Skeletal muscle tissue (tissue), 4 donors: Measurements from ENCODE around the gene CPNE2. TPM values are rescaled to one million over a fixed set of nuclear protein-coding genes. Genes with fewer than 3 reads are reported as not detected.
A peak's percentile ranks its signal among the peaks of the same experiment; 100 is the strongest.

Experiments used
- H3K27ac ChIP-seq: one replicate; pipeline ENCODE4 v1.7.0; 2013; ENCODE audit warnings: mild to moderate bottlenecking, low read depth, low read length, inconsistent platforms
- H3K27me3 ChIP-seq, 3 donors: one replicate each; pipeline ENCODE4 v1.7.0; 2013; ENCODE audit warnings: low read length in 3 of 3; ENCODE audit not compliant: control insufficient read depth in 3 of 3, insufficient read depth in 3 of 3
- H3K36me3 ChIP-seq, 3 donors: one replicate each; pipeline ENCODE4 v1.7.0; 2013; ENCODE audit warnings: low read length in 3 of 3; ENCODE audit not compliant: control insufficient read depth in 3 of 3, insufficient read depth in 3 of 3
- H3K4me1 ChIP-seq, 3 donors: one replicate each; pipeline ENCODE4 v1.7.0; 2013; ENCODE audit warnings: low read length in 3 of 3, mild to moderate bottlenecking in 3 of 3; ENCODE audit not compliant: control insufficient read depth in 3 of 3, insufficient read depth in 3 of 3
- H3K4me3 ChIP-seq, 3 donors: one replicate each; pipeline ENCODE4 v1.7.0; 2013; ENCODE audit warnings: low read length in 3 of 3
- H3K9ac ChIP-seq, 3 donors: one replicate each; pipeline ENCODE4 v1.7.0; 2013; ENCODE audit warnings: low read length in 3 of 3, mild to moderate bottlenecking in 3 of 3, moderate library complexity in 2 of 3, low read depth in 1 of 3
- H3K9me3 ChIP-seq, 3 donors: one replicate each; pipeline ENCODE4 v1.7.0; 2013; ENCODE audit warnings: low read length in 3 of 3; ENCODE audit not compliant: control insufficient read depth in 3 of 3
- total RNA-seq: library from RNA; depleted of rRNA; stranded (reverse); fragments of >200 nt; gene quantifications from one replicate; pipeline ENCODE4 v1.2.3, GENCODE V29; 2014
- donor health status: Osteomylitis.

Gene CPNE2
- total RNA-seq, 1 donor from 2014 or later: 8.9 TPM

DNA sequence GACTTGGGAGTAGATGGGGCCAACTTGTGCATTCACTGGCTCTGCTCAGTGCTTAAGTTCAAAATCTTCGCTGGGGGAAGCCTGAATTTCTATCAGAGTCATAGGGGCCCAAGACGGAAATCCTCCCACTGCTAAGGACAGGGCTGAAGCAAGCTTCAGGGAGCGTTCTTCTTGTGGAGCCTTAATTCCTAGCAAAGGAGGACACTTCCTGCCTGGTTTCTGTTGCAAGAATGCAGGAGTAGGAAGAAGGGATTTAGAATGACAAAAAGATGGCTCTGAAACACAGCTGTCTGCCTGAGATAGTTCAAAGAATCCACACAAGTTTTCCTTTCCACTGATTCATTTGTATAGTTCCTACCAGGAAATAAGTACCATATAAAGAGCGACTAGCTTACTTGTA is 67.1 kb downstream of the CPNE2 start:
- H3K4me3 ChIP-seq: no peak overlapping the region
- H3K9ac ChIP-seq: no peak overlapping the region
- no peaks in the 10 kb centered on the region for H3K9me3 ChIP-seq
- no peaks in the 10 kb centered on the region for H3K27me3 ChIP-seq
- peaks cover 7 to 39% (median 29%) of the 10 kb centered on the region in 3 donors for H3K36me3 ChIP-seq
- no peak overlapping the region for H3K27ac ChIP-seq
- H3K4me1 ChIP-seq: no peaks in the 10 kb centered on the region

DNA sequence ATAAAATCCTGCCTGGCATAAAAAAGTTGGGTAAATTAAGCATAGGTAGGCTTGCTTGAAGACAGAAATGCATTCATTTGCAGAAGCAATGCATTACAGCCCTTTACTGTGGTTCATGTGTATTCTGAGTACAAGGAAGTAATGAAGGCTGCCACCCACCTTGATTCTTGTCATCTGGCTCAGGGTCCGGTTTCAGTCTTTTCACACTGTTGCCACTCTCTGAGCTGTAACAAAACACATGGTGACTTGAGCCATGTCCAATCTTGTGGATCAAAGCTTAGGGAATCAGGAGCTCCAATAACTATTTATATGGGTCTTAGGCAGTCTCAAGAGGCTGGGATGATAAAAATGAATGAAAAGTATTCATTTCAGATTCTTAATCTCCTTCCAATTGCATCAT is 71.5 kb downstream of the CPNE2 start:
- H3K27me3 ChIP-seq: no peaks in the 10 kb centered on the region
- peaks cover 15 to 46% (median 44%) of the 10 kb centered on the region in 3 donors for H3K36me3 ChIP-seq
- H3K4me3 ChIP-seq: no peak overlapping the region
- H3K9me3 ChIP-seq: no peaks in the 10 kb centered on the region
- no peaks in the 10 kb centered on the region for H3K4me1 ChIP-seq
- no peak overlapping the region for H3K9ac ChIP-seq
- H3K27ac ChIP-seq: no peak overlapping the region

- Histone ChIP-seq H3K27me3 (no peaks in the 10 kb centered on the region), H3K9ac (no peak overlapping the region), H3K4me3 (no peak overlapping the region), H3K4me1 (no peaks in the 10 kb centered on the region), H3K27ac (no peak overlapping the region), H3K9me3 (no peaks in the 10 kb centered on the region), H3K36me3 (peaks cover 20 to 52% (median 52%) of the 10 kb centered on the region in 3 donors)
These were observed 73.1 kb downstream of the CPNE2 start for GRCh38 chr16:57165483-57165882.

- H3K9me3 ChIP-seq: no peaks in the 10 kb centered on the region
- no peaks in the 10 kb centered on the region for H3K4me1 ChIP-seq
- H3K36me3 ChIP-seq: peaks cover 23 to 52% (median 51%) of the 10 kb centered on the region in 3 donors
- H3K27ac ChIP-seq: no peak overlapping the region
- no peak overlapping the region for H3K9ac ChIP-seq
- H3K4me3 ChIP-seq: no peak overlapping the region
- H3K27me3 ChIP-seq: no peaks in the 10 kb centered on the region
These were observed 73.6 kb downstream of the CPNE2 start for GRCh38 chr16:57165938-57166337.

GRCh38 chr16:57166451-57166850 is 74.1 kb downstream of the CPNE2 start:
- no peak overlapping the region for H3K9ac ChIP-seq
- H3K27me3 ChIP-seq: no peaks in the 10 kb centered on the region
- peaks cover 28 to 56% (median 56%) of the 10 kb centered on the region in 3 donors for H3K36me3 ChIP-seq
- H3K9me3 ChIP-seq: no peaks in the 10 kb centered on the region
- H3K4me1 ChIP-seq: no peaks in the 10 kb centered on the region
- no peak overlapping the region for H3K4me3 ChIP-seq
- peak overlapping the region; percentile 21 for H3K27ac ChIP-seq

GRCh38 chr16:57166951-57167350 is 74.6 kb downstream of the CPNE2 start:
- Histone ChIP-seq H3K4me3 (no peak overlapping the region), H3K9me3 (no peaks in the 10 kb centered on the region), H3K4me1 (no peaks in the 10 kb centered on the region), H3K27me3 (no peaks in the 10 kb centered on the region), H3K9ac (no peak overlapping the region), H3K27ac (peak overlapping the region; percentile 21), H3K36me3 (peaks cover 33 to 61% (median 58%) of the 10 kb centered on the region in 3 donors)

GRCh38 chr16:57167538-57167937 is 75.2 kb downstream of the CPNE2 start:
- no peaks in the 10 kb centered on the region for H3K27me3 ChIP-seq
- H3K4me1 ChIP-seq: no peaks in the 10 kb centered on the region
- no peak overlapping the region for H3K9ac ChIP-seq
- no peaks in the 10 kb centered on the region for H3K9me3 ChIP-seq
- no peak overlapping the region for H3K27ac ChIP-seq
- no peak overlapping the region for H3K4me3 ChIP-seq
- peaks cover 35 to 66% (median 57%) of the 10 kb centered on the region in 3 donors for H3K36me3 ChIP-seq

- no peaks in the 10 kb centered on the region for H3K27me3 ChIP-seq
- H3K27ac ChIP-seq: no peak overlapping the region
- H3K9ac ChIP-seq: no peak overlapping the region
- no peaks in the 10 kb centered on the region for H3K4me1 ChIP-seq
- no peak overlapping the region for H3K4me3 ChIP-seq
- peaks cover 37 to 67% (median 61%) of the 10 kb centered on the region in 3 donors for H3K36me3 ChIP-seq
- no peaks in the 10 kb centered on the region for H3K9me3 ChIP-seq
These were observed 75.6 kb downstream of the CPNE2 start for GRCh38 chr16:57167953-57168352.

DNA sequence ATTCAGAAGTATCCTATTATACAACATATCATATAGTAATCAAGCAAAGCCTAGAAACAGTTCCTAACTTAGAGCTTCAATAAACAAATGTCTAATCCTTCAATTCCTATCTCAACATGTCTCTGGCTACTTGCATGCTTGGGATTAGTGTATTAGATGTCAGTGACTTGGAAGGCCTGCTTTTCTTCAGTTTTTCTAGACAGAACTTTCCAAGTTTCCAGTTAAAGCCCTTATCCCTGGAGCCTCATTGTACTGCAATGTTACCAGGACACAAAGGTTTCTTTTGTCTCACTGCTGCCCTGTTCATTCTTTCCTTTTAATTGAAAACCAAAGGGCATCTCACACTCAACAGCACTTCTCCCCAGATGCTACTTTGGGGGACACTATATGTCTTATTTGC is 76.9 kb downstream of the CPNE2 start:
- Histone ChIP-seq H3K27me3 (no peaks in the 10 kb centered on the region), H3K9ac (no peak overlapping the region), H3K36me3 (peaks cover 40 to 56% (median 54%) of the 10 kb centered on the region in 3 donors), H3K4me1 (no peaks in the 10 kb centered on the region), H3K9me3 (no peaks in the 10 kb centered on the region), H3K27ac (no peak overlapping the region), H3K4me3 (no peak overlapping the region)

GRCh38 chr16:57172721-57173290 is 80.4 kb downstream of the CPNE2 start:
- Histone ChIP-seq H3K27me3 (no peaks in the 10 kb centered on the region), H3K4me1 (no peaks in the 10 kb centered on the region), H3K36me3 (peaks cover 26 to 36% (median 33%) of the 10 kb centered on the region in 3 donors), H3K9me3 (no peaks in the 10 kb centered on the region), H3K9ac (no peak overlapping the region), H3K4me3 (no peak overlapping the region), H3K27ac (no peak overlapping the region)
